NCI-H187 treated with DMSO at 0.1 percent for 48 hours (cell line): Measurements from ENCODE around the gene GPR141.

Source experiments
- DNase-seq: peaks from one replicate; lab custom pipeline; 2025; lab: John Stamatoyannopoulos, UW

The GPR141 gene

DNA sequence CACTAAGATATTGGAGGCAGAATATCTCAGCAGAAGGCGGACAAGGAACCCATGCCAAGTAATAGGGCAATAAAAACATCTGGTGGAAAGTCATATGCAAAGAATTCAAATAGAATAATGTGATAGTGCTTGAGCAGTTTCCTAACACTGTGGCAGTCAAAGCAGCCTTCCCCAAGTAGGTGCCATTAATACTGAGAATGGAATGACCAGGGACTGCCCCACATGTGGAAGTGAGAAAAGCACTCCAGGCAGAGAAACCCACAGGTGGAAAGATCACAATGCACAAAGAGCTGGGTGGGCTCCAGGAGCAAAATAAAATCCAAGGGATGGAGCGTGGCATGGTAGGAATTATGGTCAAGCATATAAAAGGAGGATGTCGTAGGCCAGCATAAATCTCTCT is 100.4 kb downstream of the GPR141 start:
- DNase-seq, result no peak

DNA sequence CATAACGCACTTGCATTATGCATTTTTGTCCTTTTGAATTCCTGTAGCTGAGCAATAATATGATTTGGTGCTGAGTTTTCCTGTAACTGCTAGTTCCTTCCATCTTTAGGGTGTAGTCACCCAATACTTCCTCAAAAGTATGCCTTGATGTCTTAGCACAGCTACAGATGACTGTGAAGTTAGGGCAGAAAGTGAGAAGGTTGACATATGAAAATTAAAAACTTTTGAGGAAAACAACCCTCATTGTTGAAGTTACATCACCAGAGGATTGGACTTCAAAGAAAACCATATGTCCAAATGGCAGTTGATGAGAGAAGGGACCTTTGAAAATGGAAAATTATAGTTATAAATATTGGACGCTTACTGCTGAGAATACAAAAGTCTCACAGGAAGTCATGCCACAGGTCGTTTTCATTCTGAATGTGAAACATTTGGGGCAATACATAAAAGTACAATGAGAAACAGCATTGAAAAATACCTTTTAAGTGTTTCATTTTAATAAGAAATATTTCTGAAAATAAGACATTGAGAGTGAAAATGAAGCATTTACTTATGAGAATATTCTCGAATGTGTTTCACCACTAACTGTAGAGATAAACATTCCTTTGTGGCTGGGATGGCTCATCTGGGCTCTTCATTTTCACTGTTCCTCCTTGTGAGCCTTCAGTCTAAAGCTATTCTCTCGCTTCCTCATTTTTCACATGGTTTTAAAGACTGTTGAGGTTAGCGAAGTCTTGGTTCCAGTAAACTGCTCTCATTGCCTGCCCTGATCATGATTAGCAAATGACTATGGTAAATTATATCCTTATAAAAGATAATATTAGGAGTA is 103.4 kb downstream of the GPR141 start:
- no peak for DNase-seq
